KMS-11 (cell line): ENCODE measurements around the gene FAT1.

Experiments used
- H2AFZ ChIP-seq: fragments of 200-600 bp; sonication (generic); 2 replicates; pipeline ENCODE4 v1.6.1; 2016; ENCODE audit warnings: antibody characterized with exemption, mixed run types, low read depth
- H3K27ac ChIP-seq: fragments of 200-600 bp; sonication (generic); 2 replicates; pipeline ENCODE4 v1.6.1; 2016; ENCODE audit warnings: mild to moderate bottlenecking, mixed run types
- H3K27me3 ChIP-seq: fragments of 200-600 bp; sonication (generic); 2 replicates; pipeline ENCODE4 v1.6.1; 2017; ENCODE audit warnings: mild to moderate bottlenecking, low read depth, mixed run types, moderate library complexity; ENCODE audit not compliant: insufficient read depth
- H3K36me3 ChIP-seq: fragments of 200-600 bp; sonication (generic); 2 replicates; pipeline ENCODE4 v1.6.1; 2017; ENCODE audit warnings: mild to moderate bottlenecking, mixed run types; ENCODE audit not compliant: insufficient read depth
- H3K4me1 ChIP-seq: fragments of 200-600 bp; sonication (generic); 2 replicates; pipeline ENCODE4 v1.6.1; 2016; ENCODE audit warnings: mild to moderate bottlenecking, low read depth, mixed run types; ENCODE audit not compliant: poor library complexity, severe bottlenecking
- H3K4me2 ChIP-seq: fragments of 200-600 bp; sonication (generic); 2 replicates; pipeline ENCODE4 v1.7.0; 2016; ENCODE audit warnings: mild to moderate bottlenecking, mixed run types
- H3K4me3 ChIP-seq: fragments of 200-600 bp; sonication (generic); IDR thresholded peaks from 2 replicates; pipeline ENCODE4 v1.6.1; 2017; ENCODE audit warnings: low read depth, low read length, mixed read lengths; ENCODE audit not compliant: insufficient read depth
- H3K79me2 ChIP-seq: fragments of 200-600 bp; sonication (generic); 2 replicates; pipeline ENCODE4 v1.6.1; 2016; ENCODE audit warnings: low read depth, mixed run types; ENCODE audit not compliant: insufficient read depth
- H3K9ac ChIP-seq: fragments of 200-600 bp; sonication (generic); 2 replicates; pipeline ENCODE4 v1.6.1; 2016; ENCODE audit warnings: mild to moderate bottlenecking, mixed run types
- H4K20me1 ChIP-seq: fragments of 200-600 bp; sonication (generic); 2 replicates; pipeline ENCODE4 v1.6.1; 2016; ENCODE audit warnings: mild to moderate bottlenecking, mixed run types; ENCODE audit not compliant: insufficient read depth
- TF ChIP-seq, protein P1 (sequence below): fragments of 200-600 bp; sonication (generic); conservative IDR thresholded peaks from 2 replicates; pipeline ENCODE4 v1.6.1; 2017; ENCODE audit warnings: low read depth, mild to moderate bottlenecking, antibody characterized with exemption, low read length, moderate library complexity, mixed read lengths

The FAT1 gene

GRCh38 chr4:186551849-186552248 lies 171.8 kb downstream of the FAT1 start:
- H3K27ac ChIP-seq: no peak overlapping the region
- H3K4me3 ChIP-seq: no peak overlapping the region
- no peaks in the 10 kb centered on the region for H3K36me3 ChIP-seq
- H3K27me3 ChIP-seq: no peaks in the 10 kb centered on the region
- TF ChIP-seq, protein P1, sequence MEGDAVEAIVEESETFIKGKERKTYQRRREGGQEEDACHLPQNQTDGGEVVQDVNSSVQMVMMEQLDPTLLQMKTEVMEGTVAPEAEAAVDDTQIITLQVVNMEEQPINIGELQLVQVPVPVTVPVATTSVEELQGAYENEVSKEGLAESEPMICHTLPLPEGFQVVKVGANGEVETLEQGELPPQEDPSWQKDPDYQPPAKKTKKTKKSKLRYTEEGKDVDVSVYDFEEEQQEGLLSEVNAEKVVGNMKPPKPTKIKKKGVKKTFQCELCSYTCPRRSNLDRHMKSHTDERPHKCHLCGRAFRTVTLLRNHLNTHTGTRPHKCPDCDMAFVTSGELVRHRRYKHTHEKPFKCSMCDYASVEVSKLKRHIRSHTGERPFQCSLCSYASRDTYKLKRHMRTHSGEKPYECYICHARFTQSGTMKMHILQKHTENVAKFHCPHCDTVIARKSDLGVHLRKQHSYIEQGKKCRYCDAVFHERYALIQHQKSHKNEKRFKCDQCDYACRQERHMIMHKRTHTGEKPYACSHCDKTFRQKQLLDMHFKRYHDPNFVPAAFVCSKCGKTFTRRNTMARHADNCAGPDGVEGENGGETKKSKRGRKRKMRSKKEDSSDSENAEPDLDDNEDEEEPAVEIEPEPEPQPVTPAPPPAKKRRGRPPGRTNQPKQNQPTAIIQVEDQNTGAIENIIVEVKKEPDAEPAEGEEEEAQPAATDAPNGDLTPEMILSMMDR: no peak
- no peak overlapping the region for H2AFZ ChIP-seq
- no peaks in the 10 kb centered on the region for H3K4me1 ChIP-seq
- no peaks in the 10 kb centered on the region for H3K79me2 ChIP-seq
- H3K9ac ChIP-seq: no peak overlapping the region
- H4K20me1 ChIP-seq: no peaks in the 10 kb centered on the region
- no peak overlapping the region for H3K4me2 ChIP-seq

DNA sequence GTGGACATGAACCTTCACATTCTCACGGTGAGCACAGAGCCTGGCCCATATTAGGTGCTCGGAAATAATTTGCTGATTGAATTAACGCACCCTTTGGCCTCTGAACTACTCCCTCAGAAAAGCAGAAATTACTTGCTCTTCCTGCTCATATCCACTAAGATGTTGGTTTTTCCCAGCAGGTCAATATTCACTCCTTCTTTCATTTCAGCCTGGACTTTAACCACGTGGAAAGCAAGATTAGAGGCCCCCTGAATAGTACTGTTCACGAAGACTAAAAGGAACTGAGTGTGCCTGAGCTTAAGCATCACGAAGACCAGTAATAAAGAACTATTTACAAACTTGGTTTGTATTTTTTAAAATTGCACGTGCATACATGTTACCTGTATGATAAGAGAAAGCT lies 178.2 kb downstream of the FAT1 start:
- H3K36me3 ChIP-seq: no peaks in the 10 kb centered on the region
- H3K9ac ChIP-seq: no peak overlapping the region
- no peak overlapping the region for H2AFZ ChIP-seq
- H4K20me1 ChIP-seq: no peaks in the 10 kb centered on the region
- H3K27me3 ChIP-seq: no peaks in the 10 kb centered on the region
- no peak overlapping the region for H3K4me2 ChIP-seq
- TF ChIP-seq, protein P1: no peak
- H3K27ac ChIP-seq: no peak overlapping the region
- H3K79me2 ChIP-seq: no peaks in the 10 kb centered on the region
- H3K4me3 ChIP-seq: no peak overlapping the region
- no peaks in the 10 kb centered on the region for H3K4me1 ChIP-seq

- Histone ChIP-seq H2AFZ (no peak overlapping the region), H3K27ac (no peak overlapping the region), H3K9ac (no peak overlapping the region), H3K27me3 (no peaks in the 10 kb centered on the region), H3K4me2 (no peak overlapping the region), H4K20me1 (no peaks in the 10 kb centered on the region), H3K79me2 (no peaks in the 10 kb centered on the region), H3K4me1 (no peaks in the 10 kb centered on the region), H3K36me3 (no peaks in the 10 kb centered on the region), H3K4me3 (no peak overlapping the region)
- TF ChIP-seq, protein P1: no peak
Measured at GRCh38 chr4:186543206-186543605, 180.4 kb downstream of the FAT1 start.

- no peaks in the 10 kb centered on the region for H3K4me1 ChIP-seq
- H3K27me3 ChIP-seq: no peaks in the 10 kb centered on the region
- H3K9ac ChIP-seq: no peak overlapping the region
- H3K79me2 ChIP-seq: no peaks in the 10 kb centered on the region
- no peak overlapping the region for H3K4me3 ChIP-seq
- H3K36me3 ChIP-seq: no peaks in the 10 kb centered on the region
- TF ChIP-seq, protein P1: no peak
- no peaks in the 10 kb centered on the region for H4K20me1 ChIP-seq
- H2AFZ ChIP-seq: no peak overlapping the region
- H3K27ac ChIP-seq: no peak overlapping the region
- H3K4me2 ChIP-seq: no peak overlapping the region
Measured at GRCh38 chr4:186541801-186542200, 181.9 kb downstream of the FAT1 start.
